ENCODE data around the gene ADAMTS10.
"Not testable (repeated sequence)": the region's sequence is repeated elsewhere in the genome, so short reads cannot be mapped to it uniquely, and the experiment has no call there.

The ADAMTS10 gene

DNA sequence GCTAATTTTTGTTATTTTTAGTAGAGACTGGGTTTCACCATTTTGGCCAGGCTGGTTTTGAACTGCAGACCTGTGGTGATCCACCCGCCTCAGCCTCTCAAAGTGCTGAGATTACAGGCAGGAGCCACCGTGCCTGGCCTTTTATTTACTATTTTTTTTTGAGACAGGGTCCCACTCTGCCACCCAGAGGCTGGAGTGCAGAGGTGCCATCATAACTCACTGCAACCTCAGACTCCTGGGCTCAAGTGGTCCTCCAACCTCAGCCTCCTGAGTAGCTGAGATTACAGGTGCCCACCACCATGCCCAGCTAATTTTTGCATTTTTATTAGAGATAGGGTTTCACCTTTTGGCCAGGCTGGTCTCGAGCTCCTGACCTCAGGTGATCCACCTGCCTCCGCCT is 12.4 kb upstream of the ADAMTS10 start:
- DNase-seq = not testable (repeated sequence)

DNA sequence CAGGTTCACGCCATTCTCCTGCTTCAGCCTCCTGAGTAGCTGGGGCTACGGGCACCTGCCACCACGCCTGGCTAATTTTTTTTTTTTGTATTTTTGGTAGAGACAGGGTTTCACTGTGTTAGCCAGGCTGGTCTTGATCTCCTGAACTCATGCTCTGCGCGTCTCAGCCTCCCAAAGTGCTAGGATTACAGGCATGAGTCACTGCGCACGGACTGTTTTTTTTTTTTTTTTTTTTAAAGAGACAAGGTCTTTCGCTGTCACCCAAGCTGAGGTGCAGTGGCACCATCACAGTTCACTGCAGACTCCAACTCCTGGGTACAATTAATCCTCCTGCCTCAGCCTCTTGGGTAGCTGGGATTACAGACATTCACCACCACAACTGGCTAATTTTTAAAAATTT is 8.2 kb upstream of the ADAMTS10 start:
- DNase-seq = no peak

DNA sequence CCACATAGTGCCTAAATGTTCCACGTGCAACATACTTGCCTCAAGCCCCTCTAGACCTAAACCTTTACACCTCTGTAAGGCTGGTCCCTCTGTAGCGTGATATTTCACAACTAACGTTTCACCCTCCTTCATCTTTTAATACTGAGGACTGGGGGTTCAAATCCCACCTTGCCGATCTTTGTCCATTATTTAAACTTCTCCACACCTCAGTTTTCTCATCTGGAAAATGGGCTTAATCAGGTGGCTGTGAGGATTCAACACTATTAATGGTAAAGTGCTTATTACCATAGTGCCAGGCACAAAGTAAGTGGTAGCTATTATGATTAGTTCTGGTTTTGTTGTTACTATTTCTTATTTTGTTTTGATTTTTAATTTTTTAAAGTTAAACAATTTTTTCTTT is 7.5 kb upstream of the ADAMTS10 start:
- no peak for DNase-seq

DNA sequence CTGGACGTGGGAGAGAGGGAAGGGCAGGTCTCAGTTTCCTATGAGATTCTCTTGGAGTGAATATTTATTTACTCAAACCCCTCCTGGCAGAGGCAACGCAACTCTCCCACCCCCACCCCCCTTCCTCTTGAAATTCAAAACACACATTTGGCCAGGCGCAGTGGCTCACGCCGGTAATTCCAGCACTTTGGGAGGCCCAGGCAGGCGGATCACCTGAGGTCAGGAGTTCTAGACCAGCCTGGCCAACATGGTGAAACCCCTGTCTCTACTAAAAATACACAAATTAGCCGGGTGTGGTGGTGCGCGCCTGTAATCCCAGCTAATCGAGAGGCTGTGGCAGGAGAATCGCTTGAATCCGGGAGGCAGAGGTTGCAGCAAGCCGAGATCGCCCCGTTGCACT is 6.8 kb upstream of the ADAMTS10 start:
- not testable (repeated sequence) for DNase-seq

DNA sequence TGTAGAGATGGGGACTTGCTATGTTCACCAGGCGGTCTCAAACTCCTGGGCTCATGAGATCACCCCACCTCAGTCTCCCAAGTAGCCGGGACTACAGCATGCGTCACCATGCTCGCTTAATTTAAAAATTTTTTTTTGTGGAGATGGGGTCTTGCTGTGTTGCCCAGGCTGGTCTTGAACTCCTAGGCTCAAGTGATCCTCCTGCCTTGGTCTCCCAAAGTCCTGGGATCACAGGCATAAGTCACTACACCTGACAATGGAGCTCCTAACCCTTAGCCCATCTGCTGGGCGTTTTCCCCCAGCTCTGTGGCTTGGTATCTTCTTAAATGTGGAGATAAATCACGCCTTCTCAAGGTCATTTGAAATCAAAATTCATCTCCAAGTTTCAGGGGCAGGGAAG is 6.3 kb upstream of the ADAMTS10 start:
- no peak for DNase-seq

DNA sequence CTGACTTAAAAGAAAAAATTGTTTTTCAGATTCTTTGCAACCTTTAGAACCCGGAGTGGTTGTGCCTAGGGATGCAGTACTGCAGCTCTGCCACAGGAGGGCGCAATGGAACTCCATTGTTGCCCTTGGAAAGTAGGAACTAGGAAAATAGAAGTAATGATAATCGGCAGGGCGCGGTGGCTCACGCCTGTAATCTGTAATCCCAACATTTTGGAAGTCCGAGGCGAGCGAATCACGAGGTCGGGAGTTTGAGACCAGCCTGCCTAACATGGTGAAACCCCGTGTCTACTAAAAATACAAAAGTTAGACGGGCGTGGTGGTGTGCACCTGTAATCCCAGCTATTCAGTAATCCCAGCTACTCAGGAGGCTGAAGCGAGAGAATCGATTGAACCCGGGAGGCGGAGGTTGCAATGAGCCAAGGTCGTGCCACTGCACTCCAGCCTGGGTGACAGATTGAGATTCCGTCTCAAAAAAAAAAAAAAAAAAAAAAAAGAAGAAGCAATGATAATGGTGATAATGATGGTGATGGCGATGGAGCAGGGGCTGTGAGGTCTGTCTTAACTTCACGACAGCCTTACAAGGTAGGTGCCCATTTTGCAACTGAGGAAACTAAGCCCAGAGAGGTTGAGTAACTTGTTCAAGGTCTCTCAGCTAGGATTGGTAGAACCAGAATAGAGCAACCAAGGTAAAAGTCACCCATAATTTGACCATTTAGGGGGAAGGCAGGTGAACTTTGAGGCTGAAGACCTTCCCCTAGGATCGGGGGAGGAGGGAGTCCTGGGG is 5.5 kb upstream of the ADAMTS10 start:
- DNase-seq = peak; percentile 65

DNA sequence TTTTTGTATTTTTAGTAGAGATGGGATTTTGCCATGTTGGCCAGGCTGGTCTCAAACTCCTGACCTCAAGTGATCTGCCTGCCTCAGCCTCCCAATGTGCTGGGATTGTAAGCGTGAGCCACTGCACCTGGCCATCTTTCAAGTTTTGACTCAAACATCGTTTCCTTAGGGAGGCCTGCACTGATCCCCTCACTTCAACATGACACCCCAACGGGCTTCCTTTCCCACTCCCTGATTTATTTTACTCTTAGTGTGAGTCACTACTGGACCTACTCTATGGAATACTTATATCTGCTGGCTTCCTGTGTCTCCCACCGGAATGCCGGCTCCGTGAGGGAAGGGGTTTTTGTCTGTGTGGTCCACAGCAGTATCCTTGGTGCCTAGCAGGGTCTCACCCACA is 4.5 kb upstream of the ADAMTS10 start:
- no peak for DNase-seq

DNA sequence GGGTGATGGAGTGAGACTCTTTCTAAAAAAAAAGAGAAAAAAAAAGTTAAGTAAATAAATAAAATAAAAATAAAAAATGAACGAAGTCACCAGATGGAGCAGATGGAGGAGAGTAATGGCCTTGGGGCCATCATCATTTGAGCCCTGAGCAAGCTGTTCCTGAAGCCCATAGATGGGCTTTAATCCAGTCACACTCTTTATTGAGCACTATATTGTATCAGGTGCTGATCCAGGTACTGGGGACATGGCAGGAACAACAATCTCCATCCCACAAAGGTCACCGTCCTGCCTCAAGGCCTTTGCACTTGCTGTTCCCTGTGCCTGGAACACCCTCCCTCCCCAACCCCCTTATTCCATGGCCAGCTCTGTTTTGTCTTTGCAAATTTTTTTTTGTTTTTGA is 3.9 kb upstream of the ADAMTS10 start:
- no peak for DNase-seq

DNA sequence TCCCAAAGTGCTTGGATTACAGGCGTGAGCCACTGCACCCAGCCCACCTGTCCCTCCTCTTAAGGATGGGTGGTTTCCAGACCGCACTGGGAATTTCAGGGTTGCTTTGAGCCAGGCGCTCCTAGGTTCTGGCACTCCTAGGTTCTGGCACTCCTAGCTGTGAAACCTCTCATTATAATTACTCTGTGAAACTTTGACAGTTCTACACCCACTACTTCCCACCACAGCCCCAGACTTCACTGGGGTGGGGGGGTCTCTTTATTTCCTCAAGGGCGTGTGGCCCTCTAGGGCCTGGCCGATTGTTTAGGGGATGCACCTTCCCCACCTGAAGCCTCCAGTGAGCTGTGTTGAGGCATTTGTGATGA is 2.3 kb upstream of the ADAMTS10 start:
- no peak for DNase-seq

DNA sequence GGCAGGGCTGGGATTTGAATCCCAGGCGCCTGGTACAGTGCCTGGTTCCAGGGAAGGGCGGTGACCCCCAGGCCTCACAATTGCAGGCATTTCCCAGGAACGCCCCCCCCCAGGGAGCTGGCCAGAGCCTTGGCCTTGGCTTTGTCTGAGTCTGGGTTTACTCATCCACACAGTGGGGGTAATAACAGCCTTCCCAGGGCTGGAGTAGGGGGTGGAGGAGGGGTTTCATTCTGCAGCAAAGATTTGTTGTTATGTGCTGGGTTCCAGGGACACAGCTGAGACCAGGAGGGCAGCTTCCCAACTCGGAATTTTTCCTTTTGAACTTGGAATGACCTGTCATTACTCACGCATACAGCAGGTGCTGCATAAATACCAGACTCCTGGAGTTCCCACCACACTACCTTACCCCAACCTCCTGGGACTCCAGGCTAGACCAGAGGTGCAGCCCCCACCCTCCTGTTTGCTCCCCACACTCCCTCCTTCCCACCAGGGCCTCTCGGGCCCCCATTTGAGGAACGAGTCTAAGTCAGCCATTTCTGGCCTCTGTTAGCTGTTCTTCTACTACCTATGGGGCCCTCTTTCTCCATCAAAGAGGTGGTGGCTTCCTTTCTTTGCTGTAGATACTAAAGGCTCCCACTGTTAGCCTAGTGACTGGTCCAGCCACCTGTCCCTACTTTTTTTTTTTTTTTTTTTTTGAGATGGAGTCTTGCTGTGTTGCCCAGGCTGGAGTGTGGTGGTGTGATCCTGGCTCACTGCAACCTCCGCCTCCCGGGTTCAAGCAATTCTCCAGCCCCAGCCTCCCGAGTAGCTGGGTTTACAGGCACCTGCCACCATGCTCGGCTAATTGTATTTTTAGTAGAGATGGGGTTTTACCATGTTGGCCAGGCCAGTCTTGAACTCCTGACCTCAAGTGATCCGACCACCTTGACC is 1.6 kb upstream of the ADAMTS10 start:
- DNase-seq = no peak

DNA sequence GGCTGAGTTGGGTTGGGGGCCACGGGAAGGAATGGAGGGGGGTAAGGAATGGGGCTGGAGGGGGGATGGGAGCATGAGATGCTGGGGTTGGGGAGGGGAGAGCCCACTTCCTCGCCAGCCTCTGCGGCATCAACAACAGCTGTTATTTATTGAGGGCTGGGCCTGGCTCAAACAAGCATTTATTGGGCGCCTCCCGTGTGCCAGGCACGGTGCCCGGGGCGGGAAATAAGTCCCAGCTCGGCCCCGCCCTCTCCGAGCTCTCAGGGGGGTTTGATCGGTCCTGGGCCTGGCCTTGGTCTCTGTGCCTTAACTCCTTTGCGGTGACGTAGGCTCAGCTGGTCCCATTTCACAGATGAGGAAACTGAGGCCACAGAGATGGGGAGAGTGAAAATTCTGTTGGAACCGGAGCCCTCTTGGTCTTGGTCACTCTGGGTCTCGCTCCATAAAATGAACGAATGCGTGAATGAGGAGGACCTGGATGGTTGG is 919 bp upstream of the ADAMTS10 start:
- no peak for DNase-seq

DNA sequence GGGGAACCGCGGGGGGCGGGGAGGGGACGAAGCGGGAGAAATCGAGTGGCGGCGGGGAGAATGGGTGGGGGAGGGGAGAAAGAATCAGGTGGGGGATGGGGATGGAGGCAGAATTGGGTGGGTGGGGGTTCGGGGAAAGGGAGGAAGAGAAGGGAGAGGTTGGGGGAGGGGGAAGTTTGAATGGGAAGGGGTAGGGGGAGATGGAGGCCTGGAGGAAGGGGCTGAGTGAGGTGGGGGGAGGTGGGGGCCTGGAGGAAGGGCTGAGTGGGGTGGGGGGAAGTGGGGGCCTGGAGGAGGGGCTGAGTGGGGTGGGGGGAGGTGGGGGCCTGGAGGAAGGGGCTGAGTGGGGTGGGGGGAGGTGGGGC is 403 bp upstream of the ADAMTS10 start:
- DNase-seq = no peak

DNA sequence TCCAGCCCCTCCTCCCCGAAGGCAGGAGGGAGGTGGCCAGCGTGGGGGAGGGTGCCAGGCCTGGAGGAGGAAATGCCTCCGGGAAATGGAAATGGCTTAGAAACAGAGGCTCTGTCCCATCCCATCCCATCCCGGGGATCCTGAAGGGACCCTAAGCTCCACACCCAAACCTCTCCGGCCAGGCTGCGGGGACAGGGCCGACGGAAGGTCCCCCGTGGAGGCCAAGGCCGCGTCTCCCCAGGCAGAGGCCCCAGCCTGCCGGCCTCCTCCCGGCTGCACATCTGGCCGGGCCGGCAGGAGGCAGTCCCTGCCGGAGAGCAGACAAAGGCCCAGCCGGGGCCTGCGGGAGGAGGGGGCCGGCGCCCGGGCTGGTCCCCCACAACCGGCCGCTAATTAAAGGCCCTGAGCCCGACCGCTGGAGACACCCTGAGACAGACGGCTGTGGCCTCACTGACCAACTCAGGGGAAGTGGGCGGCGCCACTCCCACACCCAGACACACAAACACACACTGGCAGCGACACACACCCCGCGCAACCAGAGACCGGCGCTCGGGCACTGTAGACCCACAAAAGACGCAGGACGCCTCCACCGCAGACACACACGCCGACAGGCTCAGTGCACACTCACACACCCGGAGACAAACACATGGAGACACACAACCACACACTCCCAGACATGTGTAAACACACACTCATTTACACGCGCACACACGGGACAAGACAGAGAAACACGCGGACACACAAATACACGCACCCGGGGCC is 1.1 kb downstream of the ADAMTS10 start:
- peak; percentile 22 for DNase-seq

DNA sequence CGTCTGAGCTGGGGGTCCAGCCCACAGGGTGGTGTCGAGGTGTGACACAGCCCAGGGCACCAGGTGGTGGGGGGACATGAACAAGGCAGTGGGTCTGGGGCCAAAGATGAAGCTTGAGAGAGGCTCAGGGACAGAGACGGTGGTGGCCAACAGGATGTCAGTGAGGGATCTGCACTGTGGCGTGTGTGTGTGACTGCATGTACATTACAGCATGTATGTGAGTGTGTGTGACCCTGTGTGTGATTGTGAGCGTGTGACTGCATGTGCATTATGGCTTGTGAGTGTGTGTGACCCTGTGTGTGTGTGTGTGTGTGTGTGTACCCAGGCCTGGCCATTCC is 1.6 kb downstream of the ADAMTS10 start:
- DNase-seq = no peak

DNA sequence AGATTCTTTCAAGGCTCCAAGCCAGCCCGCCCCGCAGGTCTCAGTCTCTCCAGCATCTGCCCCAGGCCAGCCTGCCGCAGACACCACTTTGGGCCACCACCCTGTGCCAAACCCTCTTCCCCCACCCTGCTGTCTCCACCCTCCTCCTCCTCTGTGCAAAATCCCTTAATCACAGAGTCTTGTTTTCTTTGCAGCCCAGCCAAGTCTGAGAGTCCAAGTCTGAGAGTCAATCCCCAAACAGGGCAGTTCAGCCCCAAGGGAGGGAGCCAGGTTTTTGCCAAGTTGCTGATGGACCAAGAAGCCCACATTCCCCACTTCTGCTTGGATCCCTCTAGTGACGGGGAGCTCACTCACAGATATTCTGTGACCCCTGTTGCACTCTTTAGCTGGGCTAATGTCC is 3.1 kb downstream of the ADAMTS10 start:
- DNase-seq = no peak

DNA sequence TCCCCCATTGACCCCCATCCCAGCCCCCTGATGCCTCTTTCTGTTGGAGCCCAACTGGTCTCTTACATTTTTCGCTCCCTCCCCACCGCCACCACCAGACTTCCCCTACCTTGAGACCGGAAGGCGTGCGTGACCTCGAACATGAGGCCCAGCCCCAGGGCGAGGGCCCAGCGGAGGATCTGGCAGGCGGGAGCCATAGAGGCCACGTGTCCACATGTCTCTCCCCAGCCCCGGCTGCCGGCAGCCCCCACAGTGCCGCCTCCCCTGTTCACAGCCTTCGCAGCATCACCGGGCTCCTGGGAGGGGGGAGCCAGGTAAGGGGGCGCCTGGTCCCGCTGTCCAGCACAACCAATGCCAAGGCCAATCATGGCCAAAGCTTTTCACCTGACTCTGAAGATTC is 5.0 kb downstream of the ADAMTS10 start:
- no peak for DNase-seq

DNA sequence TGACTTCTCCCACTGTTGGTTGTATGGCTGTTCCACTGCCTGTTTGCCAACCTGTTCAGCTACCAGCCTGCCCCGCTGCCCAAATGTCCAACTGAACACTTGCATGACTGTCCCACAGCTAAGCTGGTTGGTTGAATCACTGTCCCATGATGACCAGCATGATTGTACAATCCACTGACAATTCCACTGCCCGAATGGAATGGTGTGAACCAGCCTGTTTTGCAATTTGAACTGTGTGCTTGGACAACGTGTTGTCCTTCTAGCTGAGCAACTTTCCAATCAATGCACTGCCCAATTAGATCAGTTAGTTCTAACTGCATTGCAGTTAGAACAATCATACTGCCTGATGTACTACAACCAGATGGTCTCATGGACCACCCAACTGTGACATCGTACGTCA is 8.7 kb downstream of the ADAMTS10 start:
- DNase-seq = no peak

DNA sequence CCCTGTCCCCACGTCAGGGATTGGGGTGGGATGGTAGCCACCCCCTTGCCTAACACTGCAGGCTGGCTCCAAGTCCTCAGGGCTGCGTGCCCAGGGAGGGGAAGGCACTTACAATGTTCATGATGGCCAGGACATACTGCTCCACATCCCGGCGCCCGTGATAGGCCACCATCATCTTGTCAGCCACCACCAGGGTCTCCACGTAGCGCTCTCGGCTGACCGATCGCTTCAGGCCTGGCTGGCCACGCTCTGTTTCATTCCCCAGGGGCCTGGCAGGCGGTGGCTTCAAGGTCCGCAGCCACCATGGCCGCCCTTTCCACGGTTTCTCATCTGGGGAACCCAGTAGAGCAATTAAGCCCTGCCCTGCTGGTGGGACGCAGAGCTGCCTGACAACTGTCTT is 9.7 kb downstream of the ADAMTS10 start:
- no peak for DNase-seq

DNA sequence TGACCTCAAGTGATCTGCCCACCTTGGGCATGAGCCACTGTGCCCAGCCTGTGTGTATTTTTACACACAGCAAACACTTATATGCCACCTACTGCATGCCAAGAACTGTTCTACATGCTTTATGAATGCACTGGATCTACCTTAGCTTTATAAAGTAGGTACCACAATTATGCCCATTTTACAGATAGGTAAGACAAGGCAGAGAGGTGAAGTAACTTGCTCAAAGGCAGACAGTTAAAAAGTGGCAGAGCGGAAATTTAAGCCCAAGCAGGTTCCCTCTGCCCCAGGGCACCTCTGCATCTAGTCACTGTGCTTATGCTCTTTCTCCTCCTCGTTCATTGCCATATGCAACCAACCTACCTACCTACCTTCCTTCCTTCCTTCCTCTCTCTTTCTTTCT is 10.5 kb downstream of the ADAMTS10 start:
- no peak for DNase-seq

DNA sequence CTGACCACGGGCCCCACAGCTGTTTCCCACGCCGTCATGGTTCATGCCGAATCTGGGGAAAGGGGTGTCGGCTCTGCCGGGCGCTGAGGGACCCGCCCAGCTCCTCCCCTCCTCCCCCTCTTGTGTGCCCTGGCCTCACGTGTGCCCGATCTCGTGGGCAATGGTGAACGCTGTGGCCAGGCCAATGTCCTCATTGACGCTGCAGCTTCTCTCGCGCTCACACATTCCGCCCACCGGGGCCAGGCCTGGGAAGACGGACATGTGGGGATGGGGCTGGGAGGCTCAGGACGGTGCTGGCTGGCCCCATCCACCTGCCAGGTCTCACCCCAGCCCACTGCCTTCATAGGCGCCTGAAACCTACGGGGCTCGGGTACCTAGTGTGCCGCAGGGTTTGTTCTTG is 14.3 kb downstream of the ADAMTS10 start:
- DNase-seq = no peak

DNA sequence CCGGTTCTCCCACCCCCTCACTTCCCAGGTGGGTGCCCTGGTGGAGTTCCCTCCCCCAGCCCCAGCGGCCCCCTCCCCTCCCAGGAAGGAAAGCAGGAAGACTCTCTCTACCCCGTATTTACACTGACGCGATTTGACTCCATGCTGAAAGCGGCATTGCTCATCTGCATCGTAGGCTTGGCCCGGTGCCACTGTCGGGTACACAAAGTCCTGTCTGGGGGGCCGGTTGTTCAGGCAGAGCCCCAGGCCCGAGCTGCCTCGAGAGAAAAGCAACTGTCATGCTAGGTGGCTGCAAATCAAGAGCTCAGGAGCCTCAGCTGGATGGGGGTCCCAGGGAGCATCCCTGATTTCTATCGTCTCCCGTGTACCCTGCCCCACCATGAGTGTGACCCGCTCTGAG is 14.9 kb downstream of the ADAMTS10 start:
- no peak for DNase-seq

DNA sequence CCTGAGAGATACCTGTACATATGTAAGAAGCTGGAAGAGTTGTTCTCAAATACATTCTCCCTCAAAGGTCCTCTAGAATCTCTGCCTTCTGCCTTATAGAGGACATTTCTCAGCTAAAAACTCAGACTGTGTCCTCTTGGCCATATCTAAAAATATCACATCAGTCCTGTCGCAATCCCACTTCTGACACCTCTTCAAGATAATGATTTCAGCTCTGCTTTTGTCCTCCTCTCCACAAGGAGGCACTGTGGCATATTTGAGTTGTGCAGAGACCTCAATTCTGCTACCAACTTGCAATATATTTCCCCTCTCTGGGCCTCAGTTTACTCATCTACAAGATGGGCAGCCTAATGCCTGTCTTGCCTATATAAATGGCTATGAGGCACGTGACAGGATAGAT is 16.6 kb downstream of the ADAMTS10 start:
- DNase-seq = no peak

DNA sequence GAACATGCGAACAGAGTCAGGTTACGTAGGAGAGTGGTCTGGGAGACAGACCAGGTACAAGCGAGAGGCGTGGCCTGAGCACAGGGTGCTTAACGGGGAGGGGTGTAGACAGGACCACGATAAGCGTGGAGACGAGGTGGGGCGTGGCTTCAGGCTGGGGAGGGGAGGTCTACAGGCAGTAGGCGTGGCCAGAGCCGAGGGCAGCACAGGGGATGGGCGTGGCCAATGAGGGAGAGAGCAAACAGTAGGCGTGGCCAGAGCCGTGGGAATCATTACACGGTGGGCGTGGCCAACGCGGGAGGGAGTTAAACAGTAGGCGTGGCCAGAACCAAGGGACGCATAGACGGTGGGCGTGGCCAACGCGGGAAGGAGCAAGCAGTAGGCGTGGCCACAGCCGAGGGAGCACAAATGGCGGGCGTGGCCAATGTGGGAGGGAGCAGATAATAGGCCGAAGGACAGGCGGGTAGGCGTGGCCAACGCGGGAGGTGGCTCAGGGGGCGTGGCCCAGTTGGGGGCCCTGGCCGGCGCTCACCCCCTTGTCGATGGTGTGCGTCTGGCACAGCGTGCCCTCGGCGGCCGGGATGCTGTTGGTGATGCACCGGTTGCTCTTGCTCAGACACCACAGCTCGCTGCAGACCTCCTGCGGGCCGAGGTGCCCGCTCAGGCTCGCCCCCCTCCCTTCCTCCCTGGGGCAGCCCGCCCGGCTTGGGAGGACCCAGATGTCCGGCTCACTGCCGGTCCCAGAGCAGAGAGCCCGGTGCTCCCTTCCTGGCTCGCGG is 18.1 kb downstream of the ADAMTS10 start:
- peak; percentile 96 for DNase-seq
